Fibroblast of lung (primary cell): ENCODE results near the gene NSFL1C. TPM values are rescaled to one million over a fixed set of nuclear protein-coding genes. Genes with fewer than 3 reads are reported as not detected.

Experiments
- DNase-seq, 2 donors: peaks; one replicate each; pipeline versions ENCODE4 v3.0.0 to v3.0.0-alpha.2; 2010; ENCODE audit warnings: low read depth in 2 of 2
- H2AFZ ChIP-seq: 2 replicates; pipeline ENCODE4 v1.5.1; 2012; ENCODE audit warnings: low read length, control low read depth, inconsistent platforms
- H3K27ac ChIP-seq: 2 replicates; pipeline ENCODE4 v1.5.1; 2011; ENCODE audit warnings: low read length, control low read depth; ENCODE audit not compliant: insufficient read depth
- H3K27me3 ChIP-seq: 2 replicates; pipeline ENCODE4 v1.5.1; 2011; ENCODE audit warnings: mild to moderate bottlenecking, low read length; ENCODE audit not compliant: control insufficient read depth, insufficient read depth
- H3K36me3 ChIP-seq: 2 replicates; pipeline ENCODE4 v1.5.1; 2011; ENCODE audit warnings: low read length; ENCODE audit not compliant: control insufficient read depth, insufficient read depth
- H3K4me1 ChIP-seq: 2 replicates; pipeline ENCODE4 v1.5.1; 2011; ENCODE audit warnings: low read length; ENCODE audit not compliant: control insufficient read depth, insufficient read depth; ENCODE audit errors: extremely low read depth
- H3K4me2 ChIP-seq: 2 replicates; pipeline ENCODE4 v1.5.1; 2011; ENCODE audit warnings: low read length, control low read depth; ENCODE audit not compliant: insufficient read depth; ENCODE audit errors: extremely low read depth
- H3K4me3 ChIP-seq, 4 experiments: fragments of 200-600 bp in 1 of 4; sonication (generic) in 1 of 4; replicated peaks in 1 of 4; 2 replicates each; pipeline ENCODE4 v1.5.1; 2011 to 2016; ENCODE audit warnings: low read length in 4 of 4, low read depth in 3 of 4, mild to moderate bottlenecking in 3 of 4, control low read depth in 2 of 4, inconsistent platforms in 1 of 4, mixed read lengths in 1 of 4; ENCODE audit not compliant: insufficient read depth in 1 of 4; ENCODE audit errors: control extremely low read depth in 1 of 4
- H3K79me2 ChIP-seq: 2 replicates; pipeline ENCODE4 v1.5.1; 2012; ENCODE audit warnings: mild to moderate bottlenecking, low read length, inconsistent platforms; ENCODE audit not compliant: control insufficient read depth, insufficient read depth
- H3K9ac ChIP-seq: 2 replicates; pipeline ENCODE4 v1.5.1; 2011; ENCODE audit warnings: mild to moderate bottlenecking, low read length, control low read depth; ENCODE audit not compliant: insufficient read depth
- H3K9me3 ChIP-seq: 2 replicates; pipeline ENCODE4 v1.5.1; 2012; ENCODE audit warnings: low read depth, low read length; ENCODE audit not compliant: control insufficient read depth, insufficient read depth
- H4K20me1 ChIP-seq: 2 replicates; pipeline ENCODE4 v1.5.1; 2011; ENCODE audit warnings: low read length; ENCODE audit not compliant: control insufficient read depth, insufficient read depth; ENCODE audit errors: extremely low read depth
- EZH2 ChIP-seq: IDR thresholded peaks from 2 replicates; pipeline ENCODE4 v1.5.1; 2012; ENCODE audit warnings: low read length, control low read depth, mild to moderate bottlenecking; ENCODE audit errors: missing control alignments
- polyA plus RNA-seq, 2 donors: library from polyadenylated mRNA; depleted of rRNA in 1 of 2; stranded (reverse) in 1 of 2; unstranded in 1 of 2; fragments of >200 nt; gene quantifications; 2 replicates each; pipeline ENCODE4 v1.2.1, GENCODE V29; 2011 to 2012; ENCODE audit warnings: missing spikeins in 1 of 2
- total RNA-seq: library from RNA; depleted of rRNA; stranded (reverse); fragments of >200 nt; gene quantifications from 2 replicates; pipeline ENCODE4 v1.2.1, GENCODE V29; 2014
- TF ChIP-seq, protein P1 (sequence below), 2 donors: IDR thresholded peaks in 1 of 2; conservative IDR thresholded peaks in 1 of 2; 1 replicate in 1 of 2; 2 replicates in 1 of 2; pipeline ENCODE4 v1.5.1; 2011 to 2012; ENCODE audit warnings: low read length in 2 of 2, control low read depth in 1 of 2, inconsistent platforms in 1 of 2, low read depth in 1 of 2, mild to moderate bottlenecking in 1 of 2

Gene NSFL1C
- total and polyA plus RNA-seq, 2 donors (not counting 1 experiment from before 2014, with no cell fraction given), result 17.8 to 24.3 TPM

DNA sequence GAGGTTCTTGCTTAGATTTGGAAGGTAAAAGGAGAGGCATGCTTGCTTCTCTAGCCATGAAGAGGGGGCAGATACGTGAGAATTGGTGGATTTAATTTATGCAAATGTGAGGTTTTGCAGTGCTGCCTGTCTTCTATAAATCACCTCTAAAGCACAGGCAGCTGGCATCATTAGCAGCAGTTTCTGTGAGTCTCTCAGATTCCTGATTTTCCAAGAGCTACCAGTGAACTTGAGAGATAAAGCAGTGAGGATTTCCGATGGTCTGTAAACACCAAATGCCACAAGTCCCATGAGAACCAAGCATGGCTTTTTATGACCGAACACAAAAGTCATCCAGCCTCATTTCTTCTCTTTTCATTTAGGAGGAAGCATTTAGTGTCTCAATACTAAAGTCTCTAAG lies 27.8 kb upstream of the NSFL1C start:
- Histone ChIP-seq H3K9ac (no peak overlapping the region), H4K20me1 (no peaks in the 10 kb centered on the region), H3K4me2 (no peak overlapping the region), H3K9me3 (no peaks in the 10 kb centered on the region), H2AFZ (no peak overlapping the region), H3K27me3 (peaks cover 9% of the 10 kb centered on the region), H3K79me2 (no peaks in the 10 kb centered on the region), H3K4me3 (no peak overlapping the region), H3K27ac (no peak overlapping the region), H3K36me3 (no peaks in the 10 kb centered on the region), H3K4me1 (no peaks in the 10 kb centered on the region)
- no peak for DNase-seq
- no peak for TF ChIP-seq EZH2
- TF ChIP-seq, protein P1, sequence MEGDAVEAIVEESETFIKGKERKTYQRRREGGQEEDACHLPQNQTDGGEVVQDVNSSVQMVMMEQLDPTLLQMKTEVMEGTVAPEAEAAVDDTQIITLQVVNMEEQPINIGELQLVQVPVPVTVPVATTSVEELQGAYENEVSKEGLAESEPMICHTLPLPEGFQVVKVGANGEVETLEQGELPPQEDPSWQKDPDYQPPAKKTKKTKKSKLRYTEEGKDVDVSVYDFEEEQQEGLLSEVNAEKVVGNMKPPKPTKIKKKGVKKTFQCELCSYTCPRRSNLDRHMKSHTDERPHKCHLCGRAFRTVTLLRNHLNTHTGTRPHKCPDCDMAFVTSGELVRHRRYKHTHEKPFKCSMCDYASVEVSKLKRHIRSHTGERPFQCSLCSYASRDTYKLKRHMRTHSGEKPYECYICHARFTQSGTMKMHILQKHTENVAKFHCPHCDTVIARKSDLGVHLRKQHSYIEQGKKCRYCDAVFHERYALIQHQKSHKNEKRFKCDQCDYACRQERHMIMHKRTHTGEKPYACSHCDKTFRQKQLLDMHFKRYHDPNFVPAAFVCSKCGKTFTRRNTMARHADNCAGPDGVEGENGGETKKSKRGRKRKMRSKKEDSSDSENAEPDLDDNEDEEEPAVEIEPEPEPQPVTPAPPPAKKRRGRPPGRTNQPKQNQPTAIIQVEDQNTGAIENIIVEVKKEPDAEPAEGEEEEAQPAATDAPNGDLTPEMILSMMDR (conservative IDR thresholded peaks at IDR 0.05 in 1 of 2, IDR thresholded peaks at IDR 0.05 in 1 of 2; ENCODE audit: low read depth in 1 of 2, low read length in 2 of 2), result no peak

DNA sequence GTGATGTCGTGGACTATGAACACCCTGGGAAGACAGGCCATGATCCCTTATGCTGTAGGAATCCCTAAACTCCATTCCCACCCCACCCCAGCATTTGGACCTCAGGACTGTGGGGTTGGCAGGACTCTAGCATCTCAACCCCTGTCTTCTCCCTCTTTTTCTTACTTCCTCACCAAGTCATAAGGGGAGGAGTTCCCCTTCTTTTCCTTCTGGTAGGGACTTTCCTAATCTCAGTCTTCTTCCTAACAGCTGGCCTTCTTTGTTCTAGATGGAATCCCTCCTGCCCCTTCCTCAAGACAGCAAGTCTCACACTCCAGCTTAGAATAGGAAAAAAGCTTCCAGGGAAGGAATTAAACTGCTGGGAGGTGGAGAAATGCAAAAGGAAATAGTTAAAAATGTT lies 26.9 kb upstream of the NSFL1C start:
- Histone ChIP-seq H3K36me3 (no peaks in the 10 kb centered on the region), H4K20me1 (no peaks in the 10 kb centered on the region), H2AFZ (no peak overlapping the region), H3K79me2 (no peaks in the 10 kb centered on the region), H3K9me3 (no peaks in the 10 kb centered on the region), H3K4me3 (no peak overlapping the region), H3K27me3 (peaks cover 12% of the 10 kb centered on the region), H3K4me1 (no peaks in the 10 kb centered on the region), H3K27ac (no peak overlapping the region), H3K9ac (no peak overlapping the region), H3K4me2 (no peak overlapping the region)
- DNase-seq, result no peak
- TF ChIP-seq, protein P1 (conservative IDR thresholded peaks at IDR 0.05 in 1 of 2, IDR thresholded peaks at IDR 0.05 in 1 of 2; ENCODE audit: low read depth in 1 of 2, low read length in 2 of 2), result no peak
- no peak for TF ChIP-seq EZH2

DNA sequence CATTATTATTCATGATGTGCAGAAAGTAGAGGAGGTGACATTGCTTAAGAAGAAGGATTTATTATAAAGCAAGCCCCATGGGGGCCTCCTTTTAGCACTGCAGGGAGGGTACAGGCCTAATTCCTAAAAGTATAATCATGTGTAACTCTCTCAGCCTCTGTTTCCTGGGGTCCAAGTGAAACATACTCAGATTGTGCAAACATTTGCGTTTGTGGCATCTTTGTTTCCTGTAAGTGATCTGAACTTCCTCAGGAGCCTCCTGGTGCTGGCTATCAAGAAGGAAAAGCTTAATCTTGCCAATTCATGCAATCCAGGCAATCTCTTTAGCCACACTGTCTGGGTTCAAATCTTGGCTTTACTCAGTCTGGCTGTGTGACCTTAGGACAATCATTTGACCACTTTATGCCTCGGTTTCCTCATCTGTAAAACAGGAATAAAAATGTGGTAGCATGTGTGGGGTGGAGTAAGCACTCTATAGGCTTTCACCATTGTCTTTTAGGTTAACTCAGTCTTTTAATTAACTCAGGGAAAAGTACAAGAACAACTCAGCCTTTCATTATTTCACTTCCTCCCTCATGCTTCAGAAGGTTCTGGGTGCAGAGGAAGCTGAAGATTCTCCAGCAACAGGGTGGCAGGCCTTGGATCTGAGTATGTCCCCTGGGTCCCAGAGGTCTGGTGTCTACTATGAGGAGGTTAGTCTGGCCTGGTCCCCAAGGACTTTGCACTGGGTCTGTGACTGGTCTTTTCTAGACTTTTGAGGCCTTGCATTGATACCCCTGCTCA lies 25.4 kb upstream of the NSFL1C start:
- no peak for DNase-seq
- H3K4me1 ChIP-seq, result no peaks in the 10 kb centered on the region
- no peak overlapping the region for H3K4me2 ChIP-seq
- H3K4me3 ChIP-seq, result no peak overlapping the region
- TF ChIP-seq EZH2, result no peak
- TF ChIP-seq, protein P1 (conservative IDR thresholded peaks at IDR 0.05 in 1 of 2, IDR thresholded peaks at IDR 0.05 in 1 of 2; ENCODE audit: low read depth in 1 of 2, low read length in 2 of 2), result no peak
- H3K27ac ChIP-seq, result no peak overlapping the region
- H2AFZ ChIP-seq, result no peak overlapping the region
- no peak overlapping the region for H3K9ac ChIP-seq
- no peaks in the 10 kb centered on the region for H3K79me2 ChIP-seq
- no peaks in the 10 kb centered on the region for H3K36me3 ChIP-seq
- H3K9me3 ChIP-seq, result no peaks in the 10 kb centered on the region
- H3K27me3 ChIP-seq, result peaks cover 14% of the 10 kb centered on the region
- no peaks in the 10 kb centered on the region for H4K20me1 ChIP-seq
